ENCODE results near the gene IQSEC1. TPM values are rescaled to one million over a fixed set of nuclear protein-coding genes. Genes with fewer than 3 reads are reported as not detected.

The IQSEC1 gene
- total and polyA plus RNA-seq, 2 donors (not counting 3 experiments of a cell fraction or from before 2014, with no cell fraction given), result 5.2 to 18.0 TPM

- Histone ChIP-seq H3K9me1 (replicated peaks; ENCODE audit: control insufficient read depth, extremely low read depth, insufficient read depth, low read length) (no peaks in the 10 kb centered on the region), H4K20me1 (replicated peaks; ENCODE audit: control insufficient read depth, extremely low read depth, insufficient read depth, low read length) (no peaks in the 10 kb centered on the region), H3K79me2 (ENCODE audit: control insufficient read depth, insufficient read depth, low read length) (no peaks in the 10 kb centered on the region), H2AFZ (ENCODE audit: low read depth, low read length) (no peak overlapping the region), H3K4me1 (ENCODE audit: control insufficient read depth, extremely low read depth, insufficient read depth, low read length) (no peaks in the 10 kb centered on the region), H3K4me2 (ENCODE audit: insufficient read depth, low read length) (no peak overlapping the region), H3K9ac (replicated peaks; ENCODE audit: extremely low read depth, insufficient read depth, low read length) (no peak overlapping the region), H3K27ac (ENCODE audit: insufficient read depth, low read depth, low read length) (no peak overlapping the region), H3K9me3 (replicated peaks; ENCODE audit: control insufficient read depth, insufficient read depth, low read length) (no peaks in the 10 kb centered on the region), H3K4me3 (replicated peaks in 1 of 3; ENCODE audit: insufficient read depth in 1 of 3, low read depth in 1 of 3, low read length in 3 of 3) (no peak overlapping the region), H3K27me3 (ENCODE audit: control insufficient read depth in 2 of 2, insufficient read depth in 2 of 2, low read length in 2 of 2) (peaks cover 5 to 9% of the 10 kb centered on the region in 2 experiments), H3K36me3 (ENCODE audit: control insufficient read depth in 2 of 2, extremely low read depth in 1 of 2, insufficient read depth in 2 of 2, low read length in 2 of 2) (no peaks in the 10 kb centered on the region)
- no TSS peak for BruUV-seq (replicated peaks)
- dilution Hi-C loops (cut with MboI; ENCODE audit: extremely low pct_ligation_motif_present, low sequenced_read_pairs) (no loop called here), intact Hi-C loops (cut with micrococcal nuclease) (loop anchor here (2.0 kb wide), 2 partner anchors 17 to 53 kb away; partner anchors contain the start of gene RPL32)
- no peak for TF ChIP-seq FOS (IDR thresholded peaks at IDR 0.05; ENCODE audit: borderline replicate concordance, insufficient read depth, low read length)
- no peak for TF ChIP-seq MYC (IDR thresholded peaks at IDR 0.05; ENCODE audit: low read depth, low read length)
- TF ChIP-seq POLR2A (IDR thresholded peaks at IDR 0.05; ENCODE audit: low read depth, low read length), result no peak
- TF ChIP-seq CTCF (IDR thresholded peaks at IDR 0.05; ENCODE audit: extremely low read depth in 1 of 2, insufficient read depth in 1 of 2, low read depth in 1 of 2, low read length in 2 of 2), result no peak
- no peak for TF ChIP-seq MAX (IDR thresholded peaks at IDR 0.05; ENCODE audit: insufficient read depth, insufficient read length)
- no peak for TF ChIP-seq POLR2AphosphoS5 (IDR thresholded peaks at IDR 0.05; ENCODE audit: insufficient read depth, low read depth, low read length)
- no peak for TF ChIP-seq EZH2 (IDR thresholded peaks at IDR 0.05; ENCODE audit: borderline replicate concordance, low read depth, low read length, severe bottlenecking)
- TF ChIP-seq JUN (IDR thresholded peaks at IDR 0.05; ENCODE audit: borderline replicate concordance, insufficient read depth, insufficient read length, low read depth), result no peak
- FAIRE-seq, result no peak
- CTCF ChIA-PET, result interaction anchor here (1.8 to 1.9 kb wide), 2 partner anchors 91 to 101 kb away, joined by 5 to 9 read pairs; no protein-coding TSS in a partner anchor
- no peak for DNase-seq (ENCODE audit: low read depth, low spot score)
- POLR2A ChIA-PET, result no interaction called here
Measured at GRCh38 chr3:12893852-12894251, 179.4 kb downstream of the IQSEC1 start.
